Left ventricle myocardium inferior (tissue), 1 donor: ENCODE measurements around the gene ANP32A. TPM values are rescaled to one million over a fixed set of nuclear protein-coding genes. Genes with fewer than 3 reads are reported as not detected.

ENCODE experiments used
- DNase-seq: peaks from one replicate; pipeline ENCODE4 v3.0.0-alpha.2; 2020
- H3K27ac ChIP-seq: fragments of 200-600 bp; replicated peaks from 2 replicates; pipeline ENCODE4 v1.8.0; 2021
- H3K27me3 ChIP-seq: fragments of 200-600 bp; 2 replicates; pipeline ENCODE4 v1.8.0; 2021; ENCODE audit warnings: low read depth
- H3K36me3 ChIP-seq: fragments of 200-600 bp; 2 replicates; pipeline ENCODE4 v1.8.0; 2021
- H3K4me1 ChIP-seq: fragments of 200-600 bp; 2 replicates; pipeline ENCODE4 v1.8.0; 2021
- H3K4me3 ChIP-seq: fragments of 200-600 bp; 2 replicates; pipeline ENCODE4 v1.8.0; 2021; ENCODE audit warnings: mild to moderate bottlenecking, moderate library complexity
- H3K9me3 ChIP-seq: fragments of 200-600 bp; replicated peaks from 2 replicates; pipeline ENCODE4 v1.8.0; 2021
- intact Hi-C: fragments of 100-400 bp; cut with micrococcal nuclease; formaldehyde crosslinking; loops from one replicate; pipeline ENCODE4 v1.11.0; 2022
- total RNA-seq: library from RNA; stranded (reverse); fragmentation: NEBNext Ultra II Directional; extraction: Animal tissue kit (Norgen Biotek cat#: 25700); gene quantifications from one replicate; pipeline ENCODE4 v1.2.1, GENCODE V29; 2021
- TF ChIP-seq, protein P1 (sequence below): fragments of 200-600 bp; IDR thresholded peaks from 2 replicates; pipeline ENCODE4 v1.8.0; 2021; ENCODE audit warnings: antibody characterized with exemption, mild to moderate bottlenecking, borderline replicate concordance
- donor health status: DM: no; HTN: yes; CAD: no; lungs with severe emphysema.

ANP32A gene
- total RNA-seq, 1 donor from 2014 or later, result 150 TPM

DNA sequence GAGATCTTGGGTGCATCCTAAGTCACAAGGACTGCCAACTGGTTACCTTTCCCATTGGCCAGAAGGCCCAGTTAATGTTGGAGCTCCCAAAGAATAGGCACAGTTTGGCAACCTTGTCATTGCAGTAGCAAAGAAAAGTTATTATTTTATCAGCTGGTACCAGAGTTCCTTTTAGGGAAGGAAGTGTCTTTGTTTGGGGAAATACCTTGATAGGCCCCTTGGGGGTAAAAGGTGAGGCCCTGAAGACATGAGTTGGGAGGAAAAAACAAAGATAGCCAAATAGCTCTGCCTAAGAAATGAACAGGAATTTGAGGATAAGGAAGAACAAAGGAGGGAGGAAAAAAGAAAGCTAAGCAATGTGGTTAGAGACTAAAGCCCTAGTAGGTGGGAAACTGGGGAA lies 85.8 kb downstream of the ANP32A start:
- intact Hi-C loops, result loop anchor here (10.0 kb wide), 1 partner anchor 140 kb away; no protein-coding TSS in a partner anchor
- peaks cover 52% of the 10 kb centered on the region for H3K4me1 ChIP-seq
- no peak overlapping the region for H3K4me3 ChIP-seq
- no peak overlapping the region for H3K27ac ChIP-seq
- no peaks in the 10 kb centered on the region for H3K36me3 ChIP-seq
- TF ChIP-seq, protein P1, sequence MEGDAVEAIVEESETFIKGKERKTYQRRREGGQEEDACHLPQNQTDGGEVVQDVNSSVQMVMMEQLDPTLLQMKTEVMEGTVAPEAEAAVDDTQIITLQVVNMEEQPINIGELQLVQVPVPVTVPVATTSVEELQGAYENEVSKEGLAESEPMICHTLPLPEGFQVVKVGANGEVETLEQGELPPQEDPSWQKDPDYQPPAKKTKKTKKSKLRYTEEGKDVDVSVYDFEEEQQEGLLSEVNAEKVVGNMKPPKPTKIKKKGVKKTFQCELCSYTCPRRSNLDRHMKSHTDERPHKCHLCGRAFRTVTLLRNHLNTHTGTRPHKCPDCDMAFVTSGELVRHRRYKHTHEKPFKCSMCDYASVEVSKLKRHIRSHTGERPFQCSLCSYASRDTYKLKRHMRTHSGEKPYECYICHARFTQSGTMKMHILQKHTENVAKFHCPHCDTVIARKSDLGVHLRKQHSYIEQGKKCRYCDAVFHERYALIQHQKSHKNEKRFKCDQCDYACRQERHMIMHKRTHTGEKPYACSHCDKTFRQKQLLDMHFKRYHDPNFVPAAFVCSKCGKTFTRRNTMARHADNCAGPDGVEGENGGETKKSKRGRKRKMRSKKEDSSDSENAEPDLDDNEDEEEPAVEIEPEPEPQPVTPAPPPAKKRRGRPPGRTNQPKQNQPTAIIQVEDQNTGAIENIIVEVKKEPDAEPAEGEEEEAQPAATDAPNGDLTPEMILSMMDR, result no peak
- DNase-seq, result no peak
- H3K27me3 ChIP-seq, result no peaks in the 10 kb centered on the region
- H3K9me3 ChIP-seq, result no peaks in the 10 kb centered on the region

DNA sequence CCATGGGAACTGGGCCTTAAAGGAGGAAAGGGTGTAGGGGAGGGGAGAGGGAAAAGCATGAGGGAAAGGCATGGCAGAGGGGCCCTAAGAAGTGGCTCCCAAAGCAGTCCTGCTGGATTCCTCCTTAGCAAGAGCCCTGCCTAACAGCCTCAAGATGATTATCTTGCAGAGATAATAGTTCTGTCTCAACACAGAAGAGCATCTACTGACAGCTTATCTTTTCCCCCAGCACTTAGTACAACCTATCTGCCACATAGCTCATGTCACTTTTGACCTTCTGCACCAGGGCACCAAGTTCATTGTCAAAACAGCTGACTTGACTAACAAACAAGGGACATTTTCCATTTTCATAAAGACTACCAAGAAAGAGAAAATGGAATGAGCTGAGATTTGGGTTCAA lies 86.3 kb downstream of the ANP32A start:
- Histone ChIP-seq H3K9me3 (no peaks in the 10 kb centered on the region), H3K27me3 (no peaks in the 10 kb centered on the region), H3K36me3 (no peaks in the 10 kb centered on the region), H3K27ac (no peak overlapping the region), H3K4me3 (no peak overlapping the region), H3K4me1 (peaks cover 54% of the 10 kb centered on the region)
- DNase-seq, result no peak
- TF ChIP-seq, protein P1, result no peak
- intact Hi-C loops, result loop anchor here (10.0 kb wide), 1 partner anchor 140 kb away; no protein-coding TSS in a partner anchor

DNA sequence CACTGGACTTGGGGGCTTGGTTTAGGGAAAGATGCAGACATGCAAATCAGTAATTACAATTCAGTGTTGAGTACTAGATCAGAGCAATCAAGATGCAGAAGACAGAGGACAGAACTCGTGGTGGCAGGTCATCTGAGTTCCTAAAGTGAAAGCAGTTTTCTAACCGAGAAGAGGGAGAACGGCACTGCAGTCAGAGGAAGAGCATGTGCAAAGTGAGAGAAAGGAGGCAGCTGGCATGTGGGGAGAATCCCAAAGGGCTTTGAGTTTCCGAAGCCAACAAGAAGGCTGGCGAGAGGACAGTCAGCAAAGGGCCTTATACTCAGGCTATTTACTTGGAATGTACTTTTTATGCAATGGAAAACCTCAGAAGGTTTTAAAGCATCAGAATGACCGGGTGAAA lies 87.0 kb downstream of the ANP32A start:
- no peak overlapping the region for H3K27ac ChIP-seq
- TF ChIP-seq, protein P1, result no peak
- no peaks in the 10 kb centered on the region for H3K36me3 ChIP-seq
- no peak for DNase-seq
- H3K4me1 ChIP-seq, result peaks cover 61% of the 10 kb centered on the region
- no peaks in the 10 kb centered on the region for H3K27me3 ChIP-seq
- H3K4me3 ChIP-seq, result no peak overlapping the region
- H3K9me3 ChIP-seq, result no peaks in the 10 kb centered on the region
- intact Hi-C loops, result loop anchor here (10.0 kb wide), 1 partner anchor 141 kb away; no protein-coding TSS in a partner anchor

DNA sequence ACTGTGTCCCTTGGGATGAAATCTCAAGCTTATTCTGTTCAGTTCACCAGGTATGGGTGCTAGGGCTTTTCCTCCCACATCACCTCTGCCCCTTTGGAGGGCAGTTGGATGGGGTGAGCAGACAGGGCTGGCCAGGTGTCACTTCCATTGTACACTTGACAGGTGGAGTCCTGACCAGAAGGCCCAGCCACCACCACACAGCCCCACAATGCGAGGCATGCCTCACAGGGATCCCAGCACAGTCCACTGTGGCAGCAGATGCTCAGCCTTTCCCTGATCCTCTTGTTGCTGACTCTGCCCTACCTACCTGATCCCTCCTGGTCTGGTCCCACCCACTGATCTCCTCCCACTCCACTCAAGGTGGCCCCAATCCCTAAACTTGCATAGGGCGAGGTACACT lies 88.2 kb downstream of the ANP32A start:
- intact Hi-C loops, result loop anchor here (10.0 kb wide), 1 partner anchor 142 kb away; no protein-coding TSS in a partner anchor

DNA sequence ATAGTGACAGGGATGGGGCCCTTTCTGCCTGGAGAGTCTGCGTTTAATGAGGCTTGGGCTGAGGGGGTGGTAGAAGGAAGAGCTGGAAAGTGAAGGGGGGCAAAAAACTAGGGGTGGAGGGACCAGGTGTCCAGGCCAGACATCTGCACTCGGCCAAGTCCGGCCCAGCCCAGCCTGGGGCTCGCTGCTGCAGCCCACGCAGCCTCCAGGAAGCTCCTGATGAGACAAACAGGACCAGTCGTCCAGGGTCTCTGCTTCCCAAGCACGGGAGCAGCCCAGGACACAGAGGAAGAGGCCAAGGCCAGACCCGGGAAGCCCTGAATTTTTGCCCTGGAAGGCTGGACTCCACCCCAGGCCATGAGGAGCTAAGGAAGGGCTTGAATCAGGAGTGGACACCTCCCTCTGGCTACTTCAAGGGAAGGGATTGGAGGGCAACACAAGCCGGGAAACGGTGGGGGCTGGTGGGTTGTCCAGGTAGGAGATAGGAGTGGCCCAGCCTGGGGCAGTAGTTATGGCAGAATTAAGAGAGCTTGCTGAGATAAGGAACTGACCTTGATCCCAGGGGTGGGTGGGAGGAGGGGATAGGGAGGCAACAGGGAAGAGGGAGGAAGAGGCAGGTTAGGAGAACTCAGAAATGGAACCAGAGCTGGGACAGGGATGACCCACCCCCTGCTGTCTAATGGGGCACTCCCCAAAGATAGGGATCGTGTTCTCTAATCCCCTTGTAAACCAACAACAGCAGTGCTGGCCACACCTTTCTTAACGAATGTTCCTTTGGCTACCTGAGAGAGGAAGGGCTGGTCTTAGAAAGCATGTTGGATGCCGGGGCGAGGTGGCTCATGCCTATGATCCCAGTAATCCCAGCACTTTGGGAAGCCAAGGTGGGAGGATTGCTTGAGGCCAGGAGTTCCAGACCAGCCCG lies 89.5 kb downstream of the ANP32A start:
- TF ChIP-seq, protein P1, result no peak
- Histone ChIP-seq H3K27me3 (no peaks in the 10 kb centered on the region), H3K4me3 (no peak overlapping the region), H3K9me3 (no peaks in the 10 kb centered on the region), H3K36me3 (no peaks in the 10 kb centered on the region), H3K4me1 (peaks cover 80% of the 10 kb centered on the region), H3K27ac (peak overlapping the region; percentile 90)
- intact Hi-C loops, result loop anchor here (10.0 kb wide), 1 partner anchor 144 kb away; no protein-coding TSS in a partner anchor
- DNase-seq, result peak; percentile 47

More for the DNA sequence above, 88.2 kb downstream of the ANP32A start:
- H3K4me1 ChIP-seq, result peaks cover 71% of the 10 kb centered on the region
- H3K27ac ChIP-seq, result peak overlapping the region; percentile 90
- no peaks in the 10 kb centered on the region for H3K36me3 ChIP-seq
- TF ChIP-seq, protein P1, result no peak
- no peaks in the 10 kb centered on the region for H3K9me3 ChIP-seq
- no peak for DNase-seq
- no peaks in the 10 kb centered on the region for H3K27me3 ChIP-seq
- H3K4me3 ChIP-seq, result no peak overlapping the region
